ENCODE results near the gene PKNOX2.

PKNOX2 gene

GRCh38 chr11:125235071-125235471 lies 70.5 kb downstream of the PKNOX2 start:
- DNase-seq (ENCODE audit: low read depth), result no peak

GRCh38 chr11:125236072-125236825 lies 71.7 kb downstream of the PKNOX2 start:
- DNase-seq (ENCODE audit: low read depth), result no peak

GRCh38 chr11:125239585-125240560 lies 75.3 kb downstream of the PKNOX2 start:
- no peak for DNase-seq (ENCODE audit: low read depth)

DNA sequence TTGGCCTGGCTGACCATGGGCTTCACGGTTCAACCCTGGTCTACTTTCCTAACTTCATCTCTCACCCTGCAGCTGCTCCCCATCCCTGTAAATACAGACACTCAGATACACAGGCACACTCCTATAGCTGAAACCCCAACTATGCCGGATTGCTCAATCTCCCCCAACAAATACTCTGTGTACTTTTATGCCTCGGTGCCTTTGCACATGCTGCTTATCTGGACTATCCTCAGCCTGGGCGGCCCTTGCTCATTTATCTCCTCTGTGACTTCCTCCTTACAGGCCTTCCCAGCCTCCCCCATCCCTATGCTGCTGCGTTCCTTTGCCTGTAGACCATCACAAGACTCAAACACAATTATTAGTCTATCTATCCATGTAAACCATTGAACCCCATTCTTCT lies 76.6 kb downstream of the PKNOX2 start:
- no peak for DNase-seq (ENCODE audit: low read depth)

DNA sequence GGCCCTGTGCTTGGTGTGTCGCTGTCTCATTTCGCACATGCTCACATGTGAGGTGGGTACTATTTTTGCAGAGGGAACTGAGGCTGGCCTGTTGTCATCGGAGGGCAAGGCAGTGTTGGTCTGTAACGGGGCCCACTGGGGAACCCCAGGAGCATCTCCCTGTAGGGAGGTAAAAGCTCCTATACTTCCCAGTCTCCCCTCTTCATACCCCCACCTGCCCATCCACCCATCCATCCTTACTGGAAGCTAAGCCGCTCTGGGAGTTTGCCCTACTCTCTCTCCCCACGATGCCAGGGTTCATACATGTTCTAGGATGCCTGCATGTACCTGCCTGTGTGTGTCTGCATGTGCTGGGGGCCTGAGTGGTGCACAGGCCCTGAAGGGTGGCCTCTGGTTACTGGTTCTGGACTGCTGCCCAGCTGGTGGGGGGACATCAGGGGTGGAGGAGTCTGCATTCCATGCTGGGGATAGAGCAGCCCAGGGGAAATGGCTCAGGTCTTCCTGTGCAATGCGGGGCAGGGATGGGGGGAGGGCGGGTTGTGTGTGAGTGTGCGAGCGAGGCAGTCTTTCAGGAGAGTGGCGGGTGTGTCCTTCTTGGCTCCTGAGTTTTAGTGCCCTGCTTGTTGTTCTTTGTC lies 77.7 kb downstream of the PKNOX2 start:
- no peak for DNase-seq (ENCODE audit: low read depth)

- no peak for DNase-seq (ENCODE audit: low read depth)
These were observed 79.6 kb downstream of the PKNOX2 start for GRCh38 chr11:125244166-125244565.

DNA sequence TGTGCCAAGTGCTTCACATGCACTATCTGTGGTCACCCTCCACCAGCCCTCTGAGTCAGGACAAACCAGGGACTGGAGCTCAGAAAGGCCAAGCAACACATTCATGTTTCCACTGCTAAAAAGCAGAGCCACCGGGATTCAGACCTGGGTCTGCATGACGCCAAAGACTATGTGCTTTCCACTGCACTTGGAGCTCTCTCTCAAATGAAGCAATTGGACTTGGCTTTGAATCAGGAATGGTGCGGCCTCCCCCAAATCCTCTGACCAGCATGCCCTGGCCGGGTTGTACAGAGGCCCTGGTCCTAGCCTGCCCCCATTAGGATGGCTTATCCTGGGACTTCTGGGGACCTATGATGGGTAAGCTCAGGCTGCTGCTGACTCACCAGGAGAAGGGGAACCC lies 80.7 kb downstream of the PKNOX2 start:
- no peak for DNase-seq (ENCODE audit: low read depth)

DNA sequence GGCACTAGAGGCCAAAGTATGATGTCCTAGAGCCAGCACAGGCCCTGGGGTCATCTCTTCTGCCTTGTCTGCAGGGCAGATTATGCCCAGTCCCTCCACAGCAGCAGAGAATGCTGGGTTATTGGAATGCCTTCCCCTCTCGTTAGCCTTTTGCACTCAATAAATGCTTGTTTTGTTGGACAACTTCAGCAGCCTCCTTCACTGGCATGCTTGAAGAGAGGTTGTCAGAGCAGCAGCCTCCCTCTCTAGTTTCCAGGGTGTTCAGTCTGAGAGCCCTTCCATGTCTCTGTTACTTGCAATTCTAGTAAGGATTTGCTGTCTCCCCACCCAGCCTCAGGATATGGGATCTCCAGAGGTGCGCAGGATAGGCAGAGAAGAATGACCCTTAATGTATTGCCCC lies 82.9 kb downstream of the PKNOX2 start:
- no peak for DNase-seq (ENCODE audit: low read depth)

DNA sequence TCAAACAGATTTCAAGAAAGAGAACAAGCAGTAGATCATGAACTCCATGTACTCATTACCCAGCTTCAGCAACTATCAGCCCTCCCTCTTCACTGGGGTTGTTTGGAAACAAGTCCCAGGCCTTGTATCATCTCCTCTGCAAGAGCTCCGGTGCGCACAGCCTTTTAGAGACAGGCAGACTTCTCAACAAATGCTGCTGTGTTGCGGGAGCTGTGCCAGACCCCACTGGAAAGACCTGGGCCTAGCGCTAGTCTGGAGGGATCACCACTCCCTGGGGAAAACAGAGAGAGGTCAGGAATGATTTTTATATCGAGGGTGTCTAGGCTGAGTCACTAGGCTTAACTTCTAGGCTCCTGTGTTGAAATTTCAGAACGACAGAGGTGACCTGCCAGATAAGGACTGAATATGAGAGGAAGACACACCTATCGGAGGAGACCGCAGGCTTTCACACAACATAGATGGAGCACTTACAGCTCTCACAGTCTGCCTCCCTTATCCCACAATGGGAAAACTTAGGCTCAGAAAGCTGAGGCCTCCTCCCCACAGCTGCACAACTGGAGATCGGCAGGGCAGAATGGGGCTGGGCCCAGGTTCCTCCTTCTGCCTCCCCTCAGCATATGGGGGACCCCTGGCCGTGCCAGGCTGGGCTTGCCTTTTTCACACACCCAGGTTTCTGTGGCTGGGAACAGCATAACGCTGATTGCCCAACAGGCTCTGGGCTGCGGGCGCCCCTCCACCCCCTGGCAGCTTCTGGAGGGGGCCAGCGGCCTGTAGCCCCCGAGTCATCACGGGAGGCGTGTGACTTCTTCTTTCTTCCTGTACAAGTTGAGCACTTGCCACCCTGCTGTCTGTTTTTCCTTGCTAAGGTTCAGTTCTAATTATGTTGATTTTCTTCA lies 86.0 kb downstream of the PKNOX2 start:
- no peak for DNase-seq (ENCODE audit: low read depth)

- DNase-seq (ENCODE audit: low read depth), result no peak
These were observed 86.6 kb downstream of the PKNOX2 start for GRCh38 chr11:125251214-125251545.

GRCh38 chr11:125251956-125252355 lies 87.4 kb downstream of the PKNOX2 start:
- no peak for DNase-seq (ENCODE audit: low read depth)

DNA sequence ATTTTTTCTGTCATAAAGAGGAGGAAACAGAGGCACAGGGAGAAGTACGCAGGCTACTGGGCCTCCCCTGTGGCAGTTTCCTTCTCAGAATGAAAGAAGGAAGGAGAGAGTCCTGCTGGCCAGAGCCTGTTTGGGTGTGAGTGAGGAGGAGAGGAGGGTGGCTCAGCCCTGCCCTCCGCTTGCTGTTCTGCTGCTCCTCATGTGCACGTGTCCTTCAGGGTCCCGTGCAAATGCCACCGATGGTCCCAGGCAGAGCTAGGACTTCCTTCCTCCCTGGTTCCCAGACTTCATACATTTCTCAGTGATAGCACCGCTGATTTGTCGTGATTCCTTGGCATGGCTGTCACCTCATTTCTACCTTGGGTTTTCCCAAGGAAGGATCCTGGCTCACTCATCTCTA lies 88.7 kb downstream of the PKNOX2 start:
- no peak for DNase-seq (ENCODE audit: low read depth)

DNA sequence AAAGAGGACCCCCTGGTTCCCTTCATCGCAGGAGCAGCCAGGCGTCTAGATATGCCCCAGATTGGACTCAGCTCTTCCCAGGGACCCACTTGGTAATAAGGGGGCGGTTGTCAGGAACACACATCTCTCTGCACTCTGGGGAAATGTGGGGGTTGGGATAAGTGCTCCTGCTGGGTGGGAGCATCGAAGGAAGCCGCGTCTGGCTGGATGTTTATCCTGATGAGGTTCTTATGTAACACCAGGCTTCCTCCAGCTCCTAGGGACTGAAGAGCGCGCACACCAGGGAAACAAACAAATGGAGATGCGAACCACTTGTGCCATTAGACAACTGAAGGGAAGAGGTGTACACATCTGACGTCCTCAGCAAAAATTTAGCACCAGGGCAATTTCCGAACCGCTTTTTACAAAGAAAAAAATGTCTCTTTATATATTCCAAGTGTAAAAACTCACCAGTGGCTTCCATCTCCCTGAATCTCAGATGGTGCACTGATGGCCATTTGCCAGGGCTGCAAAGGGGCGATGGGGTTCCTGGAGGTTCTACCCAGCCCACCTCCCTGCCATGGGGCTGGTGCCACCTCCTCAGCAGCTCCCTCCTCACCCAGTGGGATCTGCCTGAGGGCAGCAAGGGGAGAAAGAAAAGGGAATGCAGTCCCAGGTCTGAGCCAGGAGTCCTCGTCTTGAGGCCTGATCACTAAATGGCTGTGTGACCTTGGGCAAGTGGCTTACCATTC lies 89.4 kb downstream of the PKNOX2 start:
- no peak for DNase-seq (ENCODE audit: low read depth)

GRCh38 chr11:125256541-125257189 lies 92.1 kb downstream of the PKNOX2 start:
- no peak for DNase-seq (ENCODE audit: low read depth)

- no peak for DNase-seq (ENCODE audit: low read depth)
These were observed 92.6 kb downstream of the PKNOX2 start for GRCh38 chr11:125257190-125257579.

DNA sequence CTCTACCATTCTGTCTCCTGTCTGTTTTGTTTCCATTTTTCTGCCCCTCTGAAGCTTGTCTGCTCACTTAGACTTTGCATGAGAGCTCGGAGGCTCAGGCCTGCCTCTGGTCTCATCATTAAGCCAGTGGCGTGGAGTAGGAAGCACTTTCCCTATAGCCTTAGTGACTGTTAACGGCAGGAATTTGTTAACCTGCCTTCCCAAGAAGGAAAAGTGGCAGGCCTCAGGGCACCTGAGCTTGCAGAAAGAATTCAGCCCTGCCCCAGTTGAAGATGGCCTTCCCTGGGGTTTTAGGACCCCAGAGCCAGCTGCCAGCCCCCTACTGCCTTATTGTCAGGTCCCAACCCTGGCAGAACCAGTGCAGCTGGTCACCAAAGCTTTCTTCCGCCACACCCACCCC lies 93.2 kb downstream of the PKNOX2 start:
- no peak for DNase-seq (ENCODE audit: low read depth)

- DNase-seq (ENCODE audit: low read depth), result no peak
These were observed 93.9 kb downstream of the PKNOX2 start for GRCh38 chr11:125258291-125259032.

DNA sequence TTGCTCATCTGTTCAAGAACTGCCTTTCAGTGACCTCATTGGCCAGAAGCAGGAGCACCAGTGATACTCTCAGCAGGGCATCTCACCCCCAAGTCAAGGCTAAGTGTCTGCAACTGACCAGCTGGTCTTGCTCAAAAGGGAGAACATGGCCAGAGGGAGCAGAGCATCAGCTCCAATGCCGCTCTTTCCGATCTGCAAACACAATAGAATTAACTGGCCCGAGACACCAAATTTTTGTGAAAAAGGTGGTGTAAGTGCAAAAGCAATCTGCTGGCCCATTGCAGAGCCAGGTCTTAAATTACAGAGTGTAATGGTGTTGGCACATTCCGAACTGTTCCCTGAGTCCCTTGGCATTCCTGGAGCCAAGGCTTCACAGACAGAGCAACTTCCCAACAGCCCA lies 97.0 kb downstream of the PKNOX2 start:
- no peak for DNase-seq (ENCODE audit: low read depth)

DNA sequence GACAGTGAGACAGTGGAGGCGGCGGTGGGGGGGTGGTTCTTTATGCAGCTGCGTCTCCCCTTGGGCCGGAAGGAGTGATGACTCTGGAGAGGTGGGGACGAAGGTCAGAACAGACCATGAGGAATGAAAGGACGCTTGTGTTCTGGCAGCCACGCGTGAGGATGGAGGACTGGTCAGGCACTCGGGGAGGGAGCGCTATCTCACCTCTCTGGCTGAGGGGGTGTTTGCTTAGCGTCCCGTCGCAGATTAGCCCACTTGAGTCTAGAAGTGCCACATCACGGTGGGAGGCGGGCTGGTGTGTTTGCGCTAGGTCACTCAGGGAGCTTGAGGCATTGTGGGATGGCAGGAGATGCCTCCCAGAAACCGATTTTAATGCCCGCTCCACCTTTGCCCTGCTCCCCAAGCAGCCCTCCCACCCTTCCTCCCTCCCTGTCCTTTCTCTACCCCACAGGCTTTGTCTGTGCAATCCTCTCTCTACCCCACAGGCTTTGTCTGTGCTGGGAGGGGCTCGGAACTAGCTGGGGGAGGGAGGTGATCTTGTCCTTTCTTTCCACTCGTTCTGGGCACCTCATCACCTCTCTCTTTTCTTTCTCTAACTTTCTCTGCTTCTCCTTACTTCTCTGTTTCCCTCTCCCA lies 97.8 kb downstream of the PKNOX2 start:
- DNase-seq (ENCODE audit: low read depth), result no peak
